CD14-positive monocyte (primary cell): Measurements from ENCODE around the gene TBC1D5. TPM values are rescaled to one million over a fixed set of nuclear protein-coding genes. Genes with fewer than 3 reads are reported as not detected.

Experiments
- DNase-seq, 3 donors: peaks; one replicate each; pipeline ENCODE4 v3.0.0-alpha.2; 2011 to 2022
- H2AFZ ChIP-seq: 2 replicates; pipeline ENCODE4 v1.6.0; 2012; ENCODE audit warnings: mild to moderate bottlenecking, low read depth, low read length, inconsistent platforms; ENCODE audit not compliant: insufficient read depth, poor library complexity, severe bottlenecking
- H3K27ac ChIP-seq, 2 donors: 1 replicate in 1 of 2; 2 replicates in 1 of 2; pipeline ENCODE4 v1.5.1; 2012 to 2013; ENCODE audit warnings: low read length in 2 of 2, control low read depth in 1 of 2, inconsistent platforms in 1 of 2, low read depth in 1 of 2, mild to moderate bottlenecking in 1 of 2
- H3K27me3 ChIP-seq, 2 donors: one replicate each; pipeline versions ENCODE4 v1.6.0 to v1.6.1; 2011 to 2013; ENCODE audit warnings: low read length in 2 of 2; ENCODE audit not compliant: control insufficient read depth in 2 of 2, insufficient read depth in 2 of 2
- H3K36me3 ChIP-seq, 2 donors: replicated peaks in 1 of 2; 1 replicate in 1 of 2; 2 replicates in 1 of 2; pipeline versions ENCODE4 v1.5.1 to v1.6.1; 2012 to 2013; ENCODE audit warnings: low read length in 2 of 2, control low read depth in 1 of 2, inconsistent platforms in 1 of 2, mild to moderate bottlenecking in 1 of 2; ENCODE audit not compliant: insufficient read depth in 2 of 2, control insufficient read depth in 1 of 2
- H3K4me1 ChIP-seq, 2 donors: 1 replicate in 1 of 2; 2 replicates in 1 of 2; pipeline versions ENCODE4 v1.5.1 to v1.6.1; 2012 to 2013; ENCODE audit warnings: low read length in 2 of 2, control low read depth in 1 of 2, inconsistent platforms in 1 of 2, mild to moderate bottlenecking in 1 of 2, moderate library complexity in 1 of 2; ENCODE audit not compliant: insufficient read depth in 2 of 2, control insufficient read depth in 1 of 2
- H3K4me2 ChIP-seq: replicated peaks from 2 replicates; pipeline ENCODE3; 2012; ENCODE audit warnings: low read length, moderate library complexity, mild to moderate bottlenecking; ENCODE audit not compliant: poor library complexity, severe bottlenecking; ENCODE audit errors: extremely low read depth
- H3K4me3 ChIP-seq, 3 experiments: fragments of 200-600 bp in 1 of 3; sonication (generic) in 1 of 3; replicated peaks in 1 of 3; 1 replicate in 2 of 3; 2 replicates in 1 of 3; pipeline ENCODE4 v1.5.1; 2011 to 2013; ENCODE audit warnings: low read length in 3 of 3, mild to moderate bottlenecking in 3 of 3, control low read depth in 2 of 3, low read depth in 2 of 3, inconsistent platforms in 1 of 3, moderate library complexity in 1 of 3
- H3K79me2 ChIP-seq: 2 replicates; pipeline ENCODE4 v1.6.0; 2012; ENCODE audit warnings: mild to moderate bottlenecking, control low read depth, inconsistent platforms, low read length, moderate library complexity; ENCODE audit not compliant: insufficient read depth
- H3K9ac ChIP-seq: 2 replicates; pipeline ENCODE4 v1.6.0; 2017; ENCODE audit warnings: low read length, mild to moderate bottlenecking; ENCODE audit not compliant: insufficient read depth, poor library complexity, severe bottlenecking
- H3K9me3 ChIP-seq, 2 donors: replicated peaks in 1 of 2; 1 replicate in 1 of 2; 2 replicates in 1 of 2; pipeline versions ENCODE4 v1.5.1 to v1.6.1; 2012 to 2013; ENCODE audit warnings: low read length in 2 of 2, control low read depth in 1 of 2; ENCODE audit not compliant: control insufficient read depth in 1 of 2, insufficient read depth in 1 of 2
- H4K20me1 ChIP-seq: 2 replicates; pipeline ENCODE4 v1.6.0; 2012; ENCODE audit warnings: mild to moderate bottlenecking, low read length, control low read depth, moderate library complexity; ENCODE audit not compliant: insufficient read depth
- H3K27ac Mint-ChIP-seq, 7 donors: one replicate each; pipeline ENCODE4 v1.8.0; 2020; ENCODE audit warnings: mild to moderate bottlenecking in 7 of 7, mixed read lengths in 7 of 7, moderate library complexity in 6 of 7, inconsistent platforms in 2 of 7
- H3K27me3 Mint-ChIP-seq, 3 donors: one replicate each; pipeline ENCODE4 v1.8.0; 2021 to 2022; ENCODE audit warnings: low read depth in 3 of 3, mild to moderate bottlenecking in 3 of 3, mixed read lengths in 3 of 3, moderate library complexity in 3 of 3, inconsistent platforms in 1 of 3
- H3K36me3 Mint-ChIP-seq, 2 donors: one replicate each; pipeline ENCODE4 v1.8.0; 2020; ENCODE audit warnings: mixed read lengths in 2 of 2, inconsistent platforms in 1 of 2, mild to moderate bottlenecking in 1 of 2
- H3K4me1 Mint-ChIP-seq: one replicate; pipeline ENCODE4 v1.8.0; 2020; ENCODE audit warnings: mild to moderate bottlenecking, mixed read lengths
- H3K4me3 Mint-ChIP-seq, 2 donors: one replicate each; pipeline ENCODE4 v1.8.0; 2020; ENCODE audit warnings: mild to moderate bottlenecking in 2 of 2, mixed read lengths in 2 of 2, moderate library complexity in 1 of 2
- H3K9me3 Mint-ChIP-seq, 7 donors: one replicate each; pipeline ENCODE4 v1.8.0; 2020 to 2022; ENCODE audit warnings: mixed read lengths in 7 of 7, mild to moderate bottlenecking in 6 of 7, moderate library complexity in 6 of 7, inconsistent platforms in 2 of 7
- WGBS: methylation state at CpG from one replicate; pipeline ENCODE4 v1.1.5; 2013; ENCODE audit warnings: missing lambda C conversion rate; ENCODE audit not compliant: insufficient coverage; 5-methylcytosine and 5-hydroxymethylcytosine counted together
- intact Hi-C, 2 donors: fragments of 100-400 bp; cut with micrococcal nuclease; formaldehyde crosslinking; loops; one replicate each; pipeline versions ENCODE4 v1.15.0 to v1.15.1; 2023
- polyA plus RNA-seq, 3 donors: library from polyadenylated mRNA; depleted of rRNA in 1 of 3; unstranded in 2 of 3; stranded (reverse) in 1 of 3; fragments of 300-500 nt in 2 of 3; fragments of >200 nt in 1 of 3; fragmentation: Illumina TruSeq in 2 of 3; gene quantifications; 1 replicate in 2 of 3; 2 replicates in 1 of 3; pipeline ENCODE4 v1.2.3, GENCODE V29; 2012 to 2021
- TF ChIP-seq, protein P1 (sequence below): fragments of 200-600 bp; IDR thresholded peaks from one replicate; pipeline ENCODE4 v1.8.0; 2022; ENCODE audit warnings: antibody characterized with exemption, mild to moderate bottlenecking

The TBC1D5 gene
- polyA plus RNA-seq, 3 donors: 17.6 to 35.3 (median 21.0) TPM

DNA sequence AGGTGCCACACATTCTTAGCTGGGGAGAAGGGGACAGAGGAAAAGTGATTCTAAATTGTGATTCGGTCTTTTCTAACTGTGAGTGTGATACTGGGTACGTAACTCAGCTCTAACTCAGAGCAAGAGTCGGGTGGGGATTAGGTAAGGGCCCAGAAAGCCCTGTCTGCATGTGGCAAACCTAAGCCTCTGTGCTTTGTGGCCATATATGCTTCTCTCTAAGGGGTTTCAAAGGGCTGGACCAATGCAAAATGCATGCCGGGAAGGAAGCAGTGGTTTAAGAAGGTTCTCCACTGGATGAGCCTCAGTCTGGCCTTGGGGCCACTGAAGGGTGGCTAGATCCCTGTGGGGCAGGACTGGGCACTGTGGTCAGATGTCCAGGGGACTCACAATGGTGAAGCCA, 581.8 kb downstream of the TBC1D5 start:
- H2AFZ ChIP-seq: no peak overlapping the region
- intact Hi-C loops: no loop called here
- no peaks in the 10 kb centered on the region for H3K79me2 ChIP-seq
- WGBS: 76% methylated on average over 4 of the region's 4 CpGs
- no peaks in the 10 kb centered on the region for H3K4me1 ChIP-seq
- Mint-ChIP-seq H3K27me3 (peaks cover 0 to 2% (median 0%) of the 10 kb centered on the region in 3 donors), H3K4me1 (no peaks in the 10 kb centered on the region), H3K4me3 (no peak overlapping the region), H3K36me3 (peaks cover 77 to 82% of the 10 kb centered on the region in 2 donors), H3K9me3 (peaks cover 0 to 6% (median 2%) of the 10 kb centered on the region in 7 donors), H3K27ac (peak overlapping the region in 3 of 7 donors; percentile 3 to 64 (median 51))
- H3K4me3 ChIP-seq: no peak overlapping the region
- no peaks in the 10 kb centered on the region for H4K20me1 ChIP-seq
- H3K9ac ChIP-seq: no peak overlapping the region
- no peak overlapping the region for H3K4me2 ChIP-seq
- TF ChIP-seq, protein P1, sequence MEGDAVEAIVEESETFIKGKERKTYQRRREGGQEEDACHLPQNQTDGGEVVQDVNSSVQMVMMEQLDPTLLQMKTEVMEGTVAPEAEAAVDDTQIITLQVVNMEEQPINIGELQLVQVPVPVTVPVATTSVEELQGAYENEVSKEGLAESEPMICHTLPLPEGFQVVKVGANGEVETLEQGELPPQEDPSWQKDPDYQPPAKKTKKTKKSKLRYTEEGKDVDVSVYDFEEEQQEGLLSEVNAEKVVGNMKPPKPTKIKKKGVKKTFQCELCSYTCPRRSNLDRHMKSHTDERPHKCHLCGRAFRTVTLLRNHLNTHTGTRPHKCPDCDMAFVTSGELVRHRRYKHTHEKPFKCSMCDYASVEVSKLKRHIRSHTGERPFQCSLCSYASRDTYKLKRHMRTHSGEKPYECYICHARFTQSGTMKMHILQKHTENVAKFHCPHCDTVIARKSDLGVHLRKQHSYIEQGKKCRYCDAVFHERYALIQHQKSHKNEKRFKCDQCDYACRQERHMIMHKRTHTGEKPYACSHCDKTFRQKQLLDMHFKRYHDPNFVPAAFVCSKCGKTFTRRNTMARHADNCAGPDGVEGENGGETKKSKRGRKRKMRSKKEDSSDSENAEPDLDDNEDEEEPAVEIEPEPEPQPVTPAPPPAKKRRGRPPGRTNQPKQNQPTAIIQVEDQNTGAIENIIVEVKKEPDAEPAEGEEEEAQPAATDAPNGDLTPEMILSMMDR: no peak
- no peaks in the 10 kb centered on the region for H3K27me3 ChIP-seq
- H3K36me3 ChIP-seq: peaks cover 72 to 97% of the 10 kb centered on the region in 2 donors
- peaks cover 0 to 1% of the 10 kb centered on the region in 2 donors for H3K9me3 ChIP-seq
- H3K27ac ChIP-seq: no peak overlapping the region
- DNase-seq: no peak

DNA sequence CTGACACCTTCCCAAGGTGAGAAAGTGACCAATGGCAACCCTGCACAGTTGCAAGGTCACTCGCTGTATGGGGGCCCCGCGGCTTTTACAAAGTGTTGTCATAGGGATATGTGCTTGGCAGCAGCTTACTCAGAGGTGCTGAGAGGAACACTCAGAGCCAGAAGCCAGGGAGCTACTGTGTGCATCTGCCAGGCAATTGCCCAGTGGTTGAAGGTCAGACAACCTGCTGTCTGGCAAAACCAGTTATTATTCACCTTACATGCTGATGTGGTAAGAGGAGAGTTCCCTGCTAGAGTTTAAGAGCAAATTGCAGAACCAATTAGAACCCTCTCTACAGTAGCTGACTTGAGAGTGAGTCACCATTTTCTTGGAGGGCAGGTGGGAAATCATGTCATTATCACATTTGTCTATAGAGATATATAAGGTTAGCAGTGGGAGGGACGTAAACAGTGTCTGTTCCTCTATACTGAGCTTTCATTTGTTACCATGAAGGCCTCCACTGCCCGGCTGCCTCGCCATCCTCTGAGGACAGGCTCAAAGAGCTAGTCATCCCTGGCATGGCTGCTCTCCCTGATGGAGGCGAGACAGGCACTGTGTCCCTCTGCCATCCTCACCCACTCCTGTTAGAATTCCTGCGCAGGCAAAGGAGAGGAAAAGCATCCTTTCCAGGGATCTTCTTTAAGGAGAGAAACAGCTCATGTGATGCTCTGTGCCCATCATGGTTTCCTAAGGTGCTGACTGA, 583.3 kb downstream of the TBC1D5 start:
- H3K9ac ChIP-seq: no peak overlapping the region
- H3K27ac ChIP-seq: no peak overlapping the region
- intact Hi-C loops: no loop called here
- TF ChIP-seq, protein P1: no peak
- H3K4me1 ChIP-seq: no peaks in the 10 kb centered on the region
- Mint-ChIP-seq H3K27ac (peak overlapping the region in 1 of 7 donors; percentile 26), H3K4me1 (no peaks in the 10 kb centered on the region), H3K9me3 (peaks cover 5 to 14% (median 11%) of the 10 kb centered on the region in 7 donors), H3K27me3 (peaks cover 0 to 2% (median 0%) of the 10 kb centered on the region in 3 donors), H3K36me3 (peaks cover 79 to 84% of the 10 kb centered on the region in 2 donors), H3K4me3 (no peak overlapping the region)
- no peak overlapping the region for H2AFZ ChIP-seq
- no peaks in the 10 kb centered on the region for H3K79me2 ChIP-seq
- 100% methylated on average over 2 of the region's 8 CpGs for WGBS
- H3K27me3 ChIP-seq: no peaks in the 10 kb centered on the region
- peaks cover 74 to 97% of the 10 kb centered on the region in 2 donors for H3K36me3 ChIP-seq
- no peak overlapping the region for H3K4me2 ChIP-seq
- no peak for DNase-seq
- peaks cover under 1 to 14% of the 10 kb centered on the region in 2 donors for H3K9me3 ChIP-seq
- no peaks in the 10 kb centered on the region for H4K20me1 ChIP-seq
- H3K4me3 ChIP-seq: no peak overlapping the region
